ENCODE results near the gene SLC39A11.

DNA sequence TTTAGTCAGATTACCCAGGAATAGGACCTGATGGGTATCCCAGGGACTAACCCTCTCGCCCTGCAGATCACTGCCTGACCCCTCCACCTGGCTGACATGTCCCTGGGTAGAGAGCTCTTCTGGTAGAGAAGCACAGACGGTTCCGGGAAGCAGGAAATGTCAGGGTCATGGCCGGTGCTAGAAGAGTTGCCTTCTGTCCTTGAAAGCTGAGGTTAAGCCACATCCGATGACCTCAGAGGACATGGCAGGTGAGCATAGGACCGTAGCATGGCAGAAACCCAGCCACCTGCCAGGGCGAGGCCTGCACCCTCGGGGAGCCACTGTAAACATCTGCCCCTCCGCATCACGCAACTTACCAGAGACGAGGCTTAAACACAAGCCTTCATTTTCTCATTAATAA lies 488.0 kb downstream of the SLC39A11 start:
- TF ChIP-seq CTCF (IDR thresholded peaks at IDR 0.05; ENCODE audit: insufficient read depth, low read depth, low read length) (no peak), EZH2 (IDR thresholded peaks at IDR 0.05; ENCODE audit: insufficient read depth, low read length) (no peak)

All from astrocyte (in vitro differentiated cells and primary cell).